ENCODE results near the gene SYNJ2BP. TPM values are rescaled to one million over a fixed set of nuclear protein-coding genes. Genes with fewer than 3 reads are reported as not detected.

The SYNJ2BP gene
- total RNA-seq, 1 donor from 2014 or later = 43.1 TPM

GRCh38 chr14:70398706-70399431 lies 18.0 kb downstream of the SYNJ2BP start:
- H3K9me3 Mint-ChIP-seq (ENCODE audit: low read depth) = no peaks in the 10 kb centered on the region
- H3K27ac Mint-ChIP-seq = no peak overlapping the region
- DNase-seq (ENCODE audit: low spot score, unreplicated experiment) = no peak
- H3K4me1 Mint-ChIP-seq (ENCODE audit: low read depth) = peaks cover 30% of the 10 kb centered on the region
- no peaks in the 10 kb centered on the region for H3K27me3 Mint-ChIP-seq
- H3K4me3 Mint-ChIP-seq (ENCODE audit: low read depth) = no peak overlapping the region
- no peak for TF ChIP-seq CTCF (IDR thresholded peaks at IDR 0.05; ENCODE audit: unreplicated experiment)
- peaks cover 4% of the 10 kb centered on the region for H3K36me3 Mint-ChIP-seq (ENCODE audit: insufficient read depth)

DNA sequence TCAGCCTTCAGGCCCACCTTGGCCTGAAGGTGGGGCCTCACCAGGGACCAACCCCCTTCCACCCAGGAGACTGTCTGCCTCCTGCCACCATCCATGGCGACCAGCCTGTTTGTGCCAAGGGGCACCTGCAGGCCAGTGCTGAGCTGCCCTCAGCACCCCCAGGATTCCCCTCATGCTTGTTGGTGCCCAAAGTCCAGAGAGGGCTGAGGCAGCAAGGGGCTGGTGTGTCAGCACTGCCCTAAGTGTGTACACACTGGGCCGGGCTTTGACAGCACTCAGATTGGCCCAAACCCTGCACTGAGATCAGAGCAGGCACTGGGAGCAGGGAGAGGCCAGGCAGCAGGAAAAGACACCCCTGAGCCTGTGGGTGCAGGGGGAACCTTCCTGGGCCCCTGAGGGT lies 18.6 kb downstream of the SYNJ2BP start:
- TF ChIP-seq CTCF (IDR thresholded peaks at IDR 0.05; ENCODE audit: unreplicated experiment) = no peak
- H3K36me3 Mint-ChIP-seq (ENCODE audit: insufficient read depth) = peaks cover 5% of the 10 kb centered on the region
- H3K27ac Mint-ChIP-seq = no peak overlapping the region
- H3K27me3 Mint-ChIP-seq = no peaks in the 10 kb centered on the region
- H3K4me3 Mint-ChIP-seq (ENCODE audit: low read depth) = no peak overlapping the region
- H3K4me1 Mint-ChIP-seq (ENCODE audit: low read depth) = peaks cover 30% of the 10 kb centered on the region
- no peaks in the 10 kb centered on the region for H3K9me3 Mint-ChIP-seq (ENCODE audit: low read depth)
- DNase-seq (ENCODE audit: low spot score, unreplicated experiment) = no peak

DNA sequence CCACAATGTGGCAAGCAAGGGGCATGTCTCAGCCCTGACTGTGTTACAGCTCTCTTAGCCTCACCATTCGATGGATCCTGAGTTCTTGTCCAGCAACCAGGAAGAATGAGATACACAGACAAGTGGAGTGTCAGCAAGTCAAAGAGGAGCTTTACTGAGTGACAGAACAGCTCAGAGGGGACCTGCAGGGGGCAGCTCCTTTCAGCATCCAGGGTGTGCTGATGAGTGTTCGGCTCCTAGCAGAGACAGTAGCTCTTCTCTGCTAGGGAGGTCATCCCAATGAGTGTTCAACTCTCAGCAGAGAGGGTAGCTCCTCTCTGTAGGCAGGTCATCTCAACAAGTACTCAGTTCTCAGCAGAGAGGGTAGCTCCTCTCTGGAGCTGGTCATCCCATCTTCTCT lies 19.1 kb downstream of the SYNJ2BP start:
- no peak overlapping the region for H3K4me3 Mint-ChIP-seq (ENCODE audit: low read depth)
- no peak for TF ChIP-seq CTCF (IDR thresholded peaks at IDR 0.05; ENCODE audit: unreplicated experiment)
- H3K36me3 Mint-ChIP-seq (ENCODE audit: insufficient read depth) = peaks cover 7% of the 10 kb centered on the region
- no peak for DNase-seq (ENCODE audit: low spot score, unreplicated experiment)
- peaks cover 27% of the 10 kb centered on the region for H3K4me1 Mint-ChIP-seq (ENCODE audit: low read depth)
- H3K27me3 Mint-ChIP-seq = no peaks in the 10 kb centered on the region
- H3K27ac Mint-ChIP-seq = no peak overlapping the region
- H3K9me3 Mint-ChIP-seq (ENCODE audit: low read depth) = peaks cover 4% of the 10 kb centered on the region

GRCh38 chr14:70394674-70395306 lies 22.1 kb downstream of the SYNJ2BP start:
- no peak overlapping the region for H3K4me3 Mint-ChIP-seq (ENCODE audit: low read depth)
- TF ChIP-seq CTCF (IDR thresholded peaks at IDR 0.05; ENCODE audit: unreplicated experiment) = no peak
- no peaks in the 10 kb centered on the region for H3K27me3 Mint-ChIP-seq
- DNase-seq (ENCODE audit: low spot score, unreplicated experiment) = no peak
- peaks cover 27% of the 10 kb centered on the region for H3K4me1 Mint-ChIP-seq (ENCODE audit: low read depth)
- no peak overlapping the region for H3K27ac Mint-ChIP-seq
- H3K36me3 Mint-ChIP-seq (ENCODE audit: insufficient read depth) = peaks cover 10% of the 10 kb centered on the region
- H3K9me3 Mint-ChIP-seq (ENCODE audit: low read depth) = peaks cover 5% of the 10 kb centered on the region

- peaks cover 5% of the 10 kb centered on the region for H3K9me3 Mint-ChIP-seq (ENCODE audit: low read depth)
- H3K36me3 Mint-ChIP-seq (ENCODE audit: insufficient read depth) = peaks cover 16% of the 10 kb centered on the region
- no peak for DNase-seq (ENCODE audit: low spot score, unreplicated experiment)
- no peaks in the 10 kb centered on the region for H3K27me3 Mint-ChIP-seq
- H3K4me1 Mint-ChIP-seq (ENCODE audit: low read depth) = peaks cover 27% of the 10 kb centered on the region
- H3K27ac Mint-ChIP-seq = no peak overlapping the region
- TF ChIP-seq CTCF (IDR thresholded peaks at IDR 0.05; ENCODE audit: unreplicated experiment) = no peak
- H3K4me3 Mint-ChIP-seq (ENCODE audit: low read depth) = no peak overlapping the region
These were observed 24.2 kb downstream of the SYNJ2BP start for GRCh38 chr14:70392676-70393075.
